ENCODE data around the gene ZFP36. TPM values are rescaled to one million over a fixed set of nuclear protein-coding genes. Genes with fewer than 3 reads are reported as not detected.
A peak's percentile ranks its signal among the peaks of the same experiment; 100 is the strongest.

The ZFP36 gene
- total RNA-seq, 1 donor from 2014 or later: 631 TPM

GRCh38 chr19:39402346-39403300 is 4.0 kb upstream of the ZFP36 start:
- Histone ChIP-seq H3K27ac (peak overlapping the region; percentile 100), H3K4me3 (peak overlapping the region; percentile 62 to 68), H3K9me3 (no peaks in the 10 kb centered on the region), H3K27me3 (no peaks in the 10 kb centered on the region), H3K36me3 (peaks cover 0 to 7% of the 10 kb centered on the region in 2 donors), H3K4me1 (peaks cover 70% of the 10 kb centered on the region)
- peak in 1 of 2 donors; percentile 95 for DNase-seq (ENCODE audit: extremely low spot score in 2 of 2)
- intact Hi-C loops (cut with DNase I): no loop called here
- TF ChIP-seq POLR2AphosphoS5 (IDR thresholded peaks at IDR 0.05; ENCODE audit: insufficient read depth in 1 of 2, low read depth in 1 of 2): peak; percentile 67 to 82
- no peak for TF ChIP-seq POLR2A (IDR thresholded peaks at IDR 0.05)
- TF ChIP-seq, protein P1, sequence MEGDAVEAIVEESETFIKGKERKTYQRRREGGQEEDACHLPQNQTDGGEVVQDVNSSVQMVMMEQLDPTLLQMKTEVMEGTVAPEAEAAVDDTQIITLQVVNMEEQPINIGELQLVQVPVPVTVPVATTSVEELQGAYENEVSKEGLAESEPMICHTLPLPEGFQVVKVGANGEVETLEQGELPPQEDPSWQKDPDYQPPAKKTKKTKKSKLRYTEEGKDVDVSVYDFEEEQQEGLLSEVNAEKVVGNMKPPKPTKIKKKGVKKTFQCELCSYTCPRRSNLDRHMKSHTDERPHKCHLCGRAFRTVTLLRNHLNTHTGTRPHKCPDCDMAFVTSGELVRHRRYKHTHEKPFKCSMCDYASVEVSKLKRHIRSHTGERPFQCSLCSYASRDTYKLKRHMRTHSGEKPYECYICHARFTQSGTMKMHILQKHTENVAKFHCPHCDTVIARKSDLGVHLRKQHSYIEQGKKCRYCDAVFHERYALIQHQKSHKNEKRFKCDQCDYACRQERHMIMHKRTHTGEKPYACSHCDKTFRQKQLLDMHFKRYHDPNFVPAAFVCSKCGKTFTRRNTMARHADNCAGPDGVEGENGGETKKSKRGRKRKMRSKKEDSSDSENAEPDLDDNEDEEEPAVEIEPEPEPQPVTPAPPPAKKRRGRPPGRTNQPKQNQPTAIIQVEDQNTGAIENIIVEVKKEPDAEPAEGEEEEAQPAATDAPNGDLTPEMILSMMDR (IDR thresholded peaks at IDR 0.05): no peak

- peak overlapping the region; percentile 100 for H3K27ac ChIP-seq
- H3K27me3 ChIP-seq: no peaks in the 10 kb centered on the region
- TF ChIP-seq POLR2A (IDR thresholded peaks at IDR 0.05) (peak in 1 of 2 donors; percentile 86), POLR2AphosphoS5 (IDR thresholded peaks at IDR 0.05; ENCODE audit: insufficient read depth in 1 of 2, low read depth in 1 of 2) (peak; percentile 98)
- TF ChIP-seq, protein P1 (IDR thresholded peaks at IDR 0.05): no peak
- H3K4me3 ChIP-seq: peak overlapping the region; percentile 62 to 68
- intact Hi-C loops (cut with DNase I): no loop called here
- H3K9me3 ChIP-seq: no peaks in the 10 kb centered on the region
- peak in 1 of 2 donors; percentile 100 for DNase-seq (ENCODE audit: extremely low spot score in 2 of 2)
- H3K4me1 ChIP-seq: peaks cover 60% of the 10 kb centered on the region
- H3K36me3 ChIP-seq: peaks cover 5 to 17% of the 10 kb centered on the region in 2 donors
Measured at GRCh38 chr19:39403331-39404312, 3.0 kb upstream of the ZFP36 start.

- no peaks in the 10 kb centered on the region for H3K27me3 ChIP-seq
- H3K9me3 ChIP-seq: no peaks in the 10 kb centered on the region
- H3K27ac ChIP-seq: peak overlapping the region; percentile 100
- DNase-seq (ENCODE audit: extremely low spot score in 2 of 2): no peak
- peak overlapping the region; percentile 97 to 98 for H3K4me3 ChIP-seq
- TF ChIP-seq POLR2AphosphoS5 (IDR thresholded peaks at IDR 0.05; ENCODE audit: insufficient read depth in 1 of 2, low read depth in 1 of 2) (no peak), POLR2A (IDR thresholded peaks at IDR 0.05) (no peak)
- TF ChIP-seq, protein P1 (IDR thresholded peaks at IDR 0.05): no peak
- H3K36me3 ChIP-seq: peaks cover 6 to 23% of the 10 kb centered on the region in 2 donors
- H3K4me1 ChIP-seq: peaks cover 52% of the 10 kb centered on the region
- intact Hi-C loops (cut with DNase I): no loop called here
Measured at GRCh38 chr19:39405261-39405957, 1.2 kb upstream of the ZFP36 start.

DNA sequence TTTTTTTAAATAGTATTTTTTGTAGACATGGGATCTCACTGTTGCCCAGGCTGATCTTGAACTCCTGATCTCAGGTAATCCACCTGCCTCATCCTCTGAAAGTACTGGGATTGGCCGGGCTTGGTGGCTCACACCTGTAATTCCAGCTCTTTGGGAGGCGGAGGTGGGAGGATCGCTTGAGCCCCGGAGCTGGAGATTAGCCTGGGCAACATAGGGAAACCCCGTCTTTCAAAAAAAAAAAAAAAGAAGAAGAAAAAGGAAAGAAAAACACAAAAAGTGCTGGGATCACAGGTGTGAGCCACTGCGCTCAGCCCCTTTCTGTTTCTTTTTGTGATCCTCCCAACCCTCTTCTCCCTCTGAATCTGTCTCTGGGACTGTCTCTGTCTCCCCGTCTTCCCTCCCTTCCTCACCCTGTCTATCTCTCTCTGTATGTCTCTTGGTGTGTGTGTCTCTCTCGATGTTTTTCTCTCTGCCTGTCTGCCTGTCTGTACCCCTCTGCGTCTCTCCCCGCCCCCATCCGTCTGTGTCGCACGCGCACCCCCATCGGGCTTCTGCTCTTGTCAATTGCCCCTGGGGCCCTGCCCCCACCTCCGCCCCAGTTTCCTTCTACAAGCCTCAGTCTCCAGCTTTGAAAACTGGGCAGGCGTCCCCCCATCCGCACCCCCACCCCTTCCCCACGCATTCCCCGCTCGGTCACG is 540 bp upstream of the ZFP36 start:
- peak in 1 of 2 donors; percentile 98 for DNase-seq (ENCODE audit: extremely low spot score in 2 of 2)
- peak overlapping the region; percentile 100 for H3K27ac ChIP-seq
- intact Hi-C loops (cut with DNase I): no loop called here
- peaks cover 55% of the 10 kb centered on the region for H3K4me1 ChIP-seq
- no peaks in the 10 kb centered on the region for H3K27me3 ChIP-seq
- no peaks in the 10 kb centered on the region for H3K9me3 ChIP-seq
- H3K36me3 ChIP-seq: peaks cover 6 to 23% of the 10 kb centered on the region in 2 donors
- peak overlapping the region; percentile 97 to 98 for H3K4me3 ChIP-seq
- peak in 1 of 2 donors; percentile 6 for TF ChIP-seq POLR2AphosphoS5 (IDR thresholded peaks at IDR 0.05; ENCODE audit: insufficient read depth in 1 of 2, low read depth in 1 of 2)
- TF ChIP-seq POLR2A (IDR thresholded peaks at IDR 0.05): peak in 1 of 2 donors; percentile 14
- TF ChIP-seq, protein P1 (IDR thresholded peaks at IDR 0.05): no peak

Data from vagina (tissue), 2 donors.